Peyer's patch (tissue), 4 donors: Measurements from ENCODE around the gene MRTFB. TPM values are rescaled to one million over a fixed set of nuclear protein-coding genes. Genes with fewer than 3 reads are reported as not detected.
A peak's percentile ranks its signal among the peaks of the same experiment; 100 is the strongest.

Experiments
- DNase-seq, 3 donors: peaks; one replicate each; pipeline ENCODE4 v3.0.0-alpha.2; 2017 to 2019
- H3K27ac ChIP-seq, 4 donors: fragments of 200-600 bp; sonication (generic); one replicate each; pipeline ENCODE4 v1.5.1; 2016 to 2019
- H3K27me3 ChIP-seq, 2 donors: fragments of 200-600 bp; sonication (generic); one replicate each; pipeline ENCODE4 v1.5.1; 2019
- H3K36me3 ChIP-seq, 3 donors: fragments of 200-600 bp; sonication (generic); one replicate each; pipeline ENCODE4 v1.5.1; 2016 to 2019
- H3K4me1 ChIP-seq, 4 donors: fragments of 200-600 bp; sonication (generic); one replicate each; pipeline ENCODE4 v1.5.1; 2016 to 2019
- H3K4me3 ChIP-seq, 4 donors: fragments of 200-600 bp; sonication (generic); 1 replicate in 3 of 4; 2 replicates in 1 of 4; pipeline ENCODE4 v1.5.1; 2016 to 2019; ENCODE audit warnings: mild to moderate bottlenecking in 1 of 4
- H3K9me3 ChIP-seq, 4 donors: fragments of 200-600 bp; sonication (generic); one replicate each; pipeline ENCODE4 v1.5.1; 2016 to 2019; ENCODE audit warnings: mild to moderate bottlenecking in 1 of 4
- CTCF ChIP-seq, 6 experiments: fragments of 450-650 bp in 4 of 6; fragments of 200-600 bp in 2 of 6; sonication (generic) in 1 of 6; IDR thresholded peaks; one replicate each; pipeline ENCODE4 v1.5.1; 2017 to 2019; ENCODE audit warnings: antibody characterized with exemption in 6 of 6, mild to moderate bottlenecking in 3 of 6, moderate library complexity in 1 of 6
- POLR2A ChIP-seq, 2 donors: fragments of 450-650 bp; IDR thresholded peaks; one replicate each; pipeline ENCODE4 v1.5.1; 2017; ENCODE audit warnings: antibody characterized with exemption in 2 of 2, mild to moderate bottlenecking in 2 of 2, moderate library complexity in 2 of 2
- total RNA-seq, 4 donors: library from RNA; depleted of rRNA; stranded (reverse); fragments of >200 nt; gene quantifications; one replicate each; pipeline ENCODE4 v1.1.0, GENCODE V29; 2016

MRTFB gene
- total RNA-seq, 4 donors from 2014 or later = 42.2 to 136 (median 68.7) TPM

GRCh38 chr16:14109077-14109775 lies 38.1 kb downstream of the MRTFB start:
- H3K36me3 ChIP-seq = no peaks in the 10 kb centered on the region
- H3K27ac ChIP-seq = no peak overlapping the region
- TF ChIP-seq POLR2A (IDR thresholded peaks at IDR 0.05) (no peak), CTCF (IDR thresholded peaks at IDR 0.05) (no peak)
- H3K27me3 ChIP-seq = no peaks in the 10 kb centered on the region
- no peak overlapping the region for H3K4me3 ChIP-seq
- no peaks in the 10 kb centered on the region for H3K9me3 ChIP-seq
- no peak for DNase-seq
- peaks cover 0 to 34% (median 0%) of the 10 kb centered on the region in 4 donors for H3K4me1 ChIP-seq

DNA sequence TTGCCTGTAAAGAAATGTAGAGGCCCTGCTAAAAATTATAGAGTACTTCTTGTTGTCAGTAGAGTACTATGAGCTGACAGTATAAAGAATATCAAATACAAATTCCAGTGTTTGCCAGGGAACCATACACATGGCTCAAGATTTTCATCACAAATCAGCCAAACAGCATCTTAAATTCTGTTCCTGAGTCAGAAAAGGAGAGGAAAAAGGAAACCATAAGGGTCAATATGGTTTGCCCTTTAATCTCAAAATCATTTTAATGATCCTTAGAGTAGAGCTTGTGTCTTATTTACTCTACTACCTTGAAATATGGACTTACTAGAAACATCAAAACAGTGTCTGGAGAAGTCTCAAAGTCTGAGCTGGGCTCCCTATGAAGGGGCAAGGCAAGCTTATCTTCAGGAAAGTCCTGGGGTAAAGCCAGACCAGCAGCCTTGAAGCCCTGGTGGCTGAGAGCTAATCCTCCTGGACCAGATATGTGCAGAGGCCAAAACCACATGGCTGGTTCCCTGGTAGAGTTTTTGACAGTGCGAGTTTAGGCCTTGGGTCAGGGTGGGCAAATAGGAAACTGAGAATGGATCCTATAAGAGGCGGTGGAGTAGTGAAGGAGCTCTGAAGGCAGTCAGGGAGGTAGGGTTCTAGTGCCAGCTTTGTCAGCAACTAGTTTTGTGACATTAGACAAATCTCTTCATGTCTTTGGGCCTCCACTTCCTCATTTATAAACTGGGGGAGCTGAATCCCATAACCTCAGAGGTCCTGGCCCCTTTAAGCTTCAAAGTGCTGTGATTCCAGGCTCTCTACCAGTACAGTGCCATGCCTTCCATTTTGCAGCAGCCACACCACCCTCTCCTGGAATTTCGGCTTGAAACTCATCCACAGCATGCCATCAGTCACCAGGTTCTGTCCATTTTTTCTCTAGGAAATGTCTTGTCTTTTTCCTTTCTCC lies 38.9 kb downstream of the MRTFB start:
- Histone ChIP-seq H3K27ac (peak overlapping the region in 1 of 4 donors; percentile 1), H3K4me1 (peaks cover 0 to 34% (median 0%) of the 10 kb centered on the region in 4 donors), H3K4me3 (no peak overlapping the region), H3K27me3 (no peaks in the 10 kb centered on the region), H3K36me3 (no peaks in the 10 kb centered on the region), H3K9me3 (no peaks in the 10 kb centered on the region)
- DNase-seq = no peak
- TF ChIP-seq CTCF (IDR thresholded peaks at IDR 0.05) (no peak), POLR2A (IDR thresholded peaks at IDR 0.05) (no peak)

- Histone ChIP-seq H3K27ac (peak overlapping the region in 1 of 4 donors; percentile 51), H3K4me1 (peaks cover 0 to 34% (median 0%) of the 10 kb centered on the region in 4 donors), H3K4me3 (no peak overlapping the region), H3K36me3 (no peaks in the 10 kb centered on the region), H3K27me3 (no peaks in the 10 kb centered on the region), H3K9me3 (no peaks in the 10 kb centered on the region)
- TF ChIP-seq POLR2A (IDR thresholded peaks at IDR 0.05) (no peak), CTCF (IDR thresholded peaks at IDR 0.05) (no peak)
- DNase-seq = no peak
These were observed 39.7 kb downstream of the MRTFB start for GRCh38 chr16:14110728-14111251.

DNA sequence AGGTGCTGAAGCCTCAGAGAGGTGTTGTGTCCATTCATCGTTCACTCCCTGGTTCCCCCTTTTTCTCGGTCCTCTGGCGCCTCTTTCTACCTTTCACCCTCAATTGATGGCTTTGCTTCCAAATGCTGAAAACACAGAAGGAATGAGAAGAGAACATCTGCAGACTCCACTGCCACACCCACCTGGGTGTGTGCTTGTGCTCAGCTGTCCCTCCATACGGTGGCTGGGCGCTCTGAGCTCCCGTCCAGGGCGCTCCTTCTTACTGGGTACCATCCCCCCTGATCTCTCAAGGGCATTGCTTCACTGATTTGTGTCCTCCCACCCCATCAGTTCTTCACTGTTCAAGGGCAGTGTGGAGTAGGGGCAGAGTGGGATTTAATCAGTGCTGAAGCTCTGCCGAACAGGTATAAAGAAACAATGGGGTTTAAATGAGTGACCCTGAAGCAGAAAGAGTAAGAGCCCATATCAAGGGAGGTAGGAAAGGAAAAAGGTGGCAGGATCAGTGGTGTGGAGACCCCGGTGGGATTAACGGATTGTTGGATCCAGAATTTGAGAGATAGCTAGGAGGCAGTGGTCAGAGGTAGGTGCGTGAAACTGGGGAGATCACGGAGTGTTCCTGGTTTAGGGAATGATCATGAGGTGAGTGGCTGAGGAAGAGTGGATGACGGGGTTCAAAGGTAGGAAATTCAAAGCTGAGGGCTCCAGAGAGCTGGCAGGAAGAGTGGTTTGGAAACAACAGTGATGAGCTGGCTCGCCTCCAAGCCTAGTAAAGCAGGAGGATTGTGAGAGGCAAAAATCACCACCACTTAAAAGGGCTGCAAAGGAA lies 40.8 kb downstream of the MRTFB start:
- H3K4me3 ChIP-seq = no peak overlapping the region
- H3K27ac ChIP-seq = peak overlapping the region in 2 of 4 donors; percentile 33 to 51
- no peaks in the 10 kb centered on the region for H3K36me3 ChIP-seq
- H3K27me3 ChIP-seq = no peaks in the 10 kb centered on the region
- TF ChIP-seq POLR2A (IDR thresholded peaks at IDR 0.05) (no peak), CTCF (IDR thresholded peaks at IDR 0.05) (no peak)
- H3K4me1 ChIP-seq = peaks cover 0 to 34% (median 0%) of the 10 kb centered on the region in 4 donors
- H3K9me3 ChIP-seq = no peaks in the 10 kb centered on the region
- peak in 1 of 3 donors; percentile 71 for DNase-seq

- no peak for DNase-seq
- no peaks in the 10 kb centered on the region for H3K9me3 ChIP-seq
- TF ChIP-seq POLR2A (IDR thresholded peaks at IDR 0.05) (no peak), CTCF (IDR thresholded peaks at IDR 0.05) (no peak)
- H3K36me3 ChIP-seq = no peaks in the 10 kb centered on the region
- peak overlapping the region in 1 of 4 donors; percentile 51 for H3K27ac ChIP-seq
- H3K4me3 ChIP-seq = no peak overlapping the region
- no peaks in the 10 kb centered on the region for H3K27me3 ChIP-seq
- H3K4me1 ChIP-seq = peaks cover 0 to 34% (median 0%) of the 10 kb centered on the region in 4 donors
These were observed 41.4 kb downstream of the MRTFB start for GRCh38 chr16:14112539-14112856.
